ENCODE results near the gene CAMK2N2.

Gene CAMK2N2

DNA sequence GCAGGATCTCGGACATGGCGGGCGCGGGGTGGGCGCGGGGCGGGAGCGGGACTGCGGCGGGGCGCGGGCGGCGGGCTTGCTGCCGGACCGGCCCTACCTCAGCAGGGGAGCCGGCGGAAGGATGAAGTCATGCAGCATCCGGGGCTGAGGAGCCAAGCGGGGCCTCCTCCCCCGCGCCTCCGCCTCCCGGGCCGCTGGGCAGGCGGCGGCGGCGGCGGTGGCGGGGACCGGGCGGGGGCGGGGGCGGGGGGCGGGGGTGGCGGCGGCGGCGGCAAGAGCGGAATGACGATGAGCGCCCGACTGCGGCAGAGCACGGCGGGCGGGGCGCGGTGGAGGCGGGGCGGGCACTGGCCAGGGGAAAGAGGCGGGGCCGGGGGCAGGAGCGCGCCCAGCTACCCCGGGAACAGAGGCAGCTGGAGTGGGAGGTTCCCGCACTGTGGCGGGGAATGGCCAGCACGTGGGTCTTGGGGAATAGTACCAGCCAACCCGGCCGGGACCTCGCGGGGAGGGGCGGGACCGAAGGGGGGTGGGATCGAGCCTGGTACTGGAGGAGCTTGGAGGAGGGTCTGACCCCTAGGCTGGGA is at the start of gene CAMK2N2:
Gene CAMK2N2, minus strand, starts transcription at position 284 of the 584 bp plus-strand sequence. Its CDS starts 268 bp downstream, at position 16.
- TF ChIP-seq, protein P1, sequence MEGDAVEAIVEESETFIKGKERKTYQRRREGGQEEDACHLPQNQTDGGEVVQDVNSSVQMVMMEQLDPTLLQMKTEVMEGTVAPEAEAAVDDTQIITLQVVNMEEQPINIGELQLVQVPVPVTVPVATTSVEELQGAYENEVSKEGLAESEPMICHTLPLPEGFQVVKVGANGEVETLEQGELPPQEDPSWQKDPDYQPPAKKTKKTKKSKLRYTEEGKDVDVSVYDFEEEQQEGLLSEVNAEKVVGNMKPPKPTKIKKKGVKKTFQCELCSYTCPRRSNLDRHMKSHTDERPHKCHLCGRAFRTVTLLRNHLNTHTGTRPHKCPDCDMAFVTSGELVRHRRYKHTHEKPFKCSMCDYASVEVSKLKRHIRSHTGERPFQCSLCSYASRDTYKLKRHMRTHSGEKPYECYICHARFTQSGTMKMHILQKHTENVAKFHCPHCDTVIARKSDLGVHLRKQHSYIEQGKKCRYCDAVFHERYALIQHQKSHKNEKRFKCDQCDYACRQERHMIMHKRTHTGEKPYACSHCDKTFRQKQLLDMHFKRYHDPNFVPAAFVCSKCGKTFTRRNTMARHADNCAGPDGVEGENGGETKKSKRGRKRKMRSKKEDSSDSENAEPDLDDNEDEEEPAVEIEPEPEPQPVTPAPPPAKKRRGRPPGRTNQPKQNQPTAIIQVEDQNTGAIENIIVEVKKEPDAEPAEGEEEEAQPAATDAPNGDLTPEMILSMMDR (IDR thresholded peaks at IDR 0.05; ENCODE audit: low read length), result no peak
- TF ChIP-seq EZH2 (IDR thresholded peaks at IDR 0.05; ENCODE audit: borderline replicate concordance, low read length), result no peak
- H3K79me2 ChIP-seq (ENCODE audit: insufficient read depth, low read length), result no peaks in the 10 kb centered on the region
- H3K27me3 ChIP-seq (ENCODE audit: insufficient read depth, low read length), result peaks cover 10% of the 10 kb centered on the region; the same call in 1 of the 2 replicates
- no peaks in the 10 kb centered on the region for H4K20me1 ChIP-seq (ENCODE audit: insufficient read depth, low read length)
- peak within 1 kb of the TSS; percentile 62 for H3K4me3 ChIP-seq (ENCODE audit: low read depth, low read length, poor library complexity, severe bottlenecking)
- H3K9me3 ChIP-seq (ENCODE audit: low read length), result no peaks in the 10 kb centered on the region
- H3K4me2 ChIP-seq (ENCODE audit: low read length), result peak within 1 kb of the TSS; percentile 82
- H3K36me3 ChIP-seq (ENCODE audit: insufficient read depth, low read length), result no peaks in the 10 kb centered on the region; the same call in 1 of the 2 replicates
- no peaks in the 10 kb centered on the region for H3F3A ChIP-seq (ENCODE audit: insufficient read depth, low read length)
- peaks cover 12% of the 10 kb centered on the region for H3K4me1 ChIP-seq (ENCODE audit: insufficient read depth, low read length, severe bottlenecking)
- peak within 1 kb of the TSS; percentile 44; the same call in 1 of the 2 replicates for H3K9ac ChIP-seq (ENCODE audit: low read length)
- no peak within 1 kb of the TSS for H2AFZ ChIP-seq (ENCODE audit: low read length)
- no peak within 1 kb of the TSS for H3K27ac ChIP-seq (ENCODE audit: low read depth, low read length, poor library complexity, severe bottlenecking)
- H3K9me2 ChIP-seq (ENCODE audit: low read depth, low read length), result no peaks in the 10 kb centered on the region

DNA sequence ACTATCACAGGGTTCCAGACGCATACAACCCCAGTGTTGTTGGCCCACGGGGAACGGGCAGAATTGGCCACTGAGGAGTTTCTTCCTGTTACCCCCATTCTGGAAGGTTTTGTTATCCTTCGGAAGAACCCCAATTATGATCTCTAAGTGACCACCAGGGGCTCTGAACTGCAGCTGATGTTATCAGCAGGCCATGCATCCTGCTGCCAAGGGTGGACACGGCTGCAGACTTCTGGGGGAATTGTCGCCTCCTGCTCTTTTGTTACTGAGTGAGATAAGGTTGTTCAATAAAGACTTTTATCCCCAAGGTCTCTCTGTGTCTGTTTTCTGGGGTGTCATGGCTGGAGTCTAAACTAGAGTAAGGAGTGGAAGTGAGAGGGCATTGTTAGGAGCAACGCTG is 47.4 kb upstream of the CAMK2N2 start:
- H3K9me3 ChIP-seq (ENCODE audit: low read length), result no peaks in the 10 kb centered on the region
- H3K4me3 ChIP-seq (ENCODE audit: low read depth, low read length, poor library complexity, severe bottlenecking), result no peak overlapping the region
- H3F3A ChIP-seq (ENCODE audit: insufficient read depth, low read length), result 0 out of 2 replicates have a peak, but pooled peaks cover 4% of the 10 kb centered on the region
- H3K36me3 ChIP-seq (ENCODE audit: insufficient read depth, low read length), result peaks cover 62% of the 10 kb centered on the region
- no peaks in the 10 kb centered on the region for H3K9me2 ChIP-seq (ENCODE audit: low read depth, low read length)
- TF ChIP-seq, protein P1 (IDR thresholded peaks at IDR 0.05; ENCODE audit: low read length), result no peak
- TF ChIP-seq EZH2 (IDR thresholded peaks at IDR 0.05; ENCODE audit: borderline replicate concordance, low read length), result no peak
- no peaks in the 10 kb centered on the region for H3K79me2 ChIP-seq (ENCODE audit: insufficient read depth, low read length)
- H2AFZ ChIP-seq (ENCODE audit: low read length), result no peak overlapping the region
- H4K20me1 ChIP-seq (ENCODE audit: insufficient read depth, low read length), result no peaks in the 10 kb centered on the region
- H3K27me3 ChIP-seq (ENCODE audit: insufficient read depth, low read length), result no peaks in the 10 kb centered on the region
- H3K4me2 ChIP-seq (ENCODE audit: low read length), result no peak overlapping the region
- no peak overlapping the region for H3K27ac ChIP-seq (ENCODE audit: low read depth, low read length, poor library complexity, severe bottlenecking)
- H3K4me1 ChIP-seq (ENCODE audit: insufficient read depth, low read length, severe bottlenecking), result peaks cover under 1% of the 10 kb centered on the region
- H3K9ac ChIP-seq (ENCODE audit: low read length), result no peak overlapping the region

DNA sequence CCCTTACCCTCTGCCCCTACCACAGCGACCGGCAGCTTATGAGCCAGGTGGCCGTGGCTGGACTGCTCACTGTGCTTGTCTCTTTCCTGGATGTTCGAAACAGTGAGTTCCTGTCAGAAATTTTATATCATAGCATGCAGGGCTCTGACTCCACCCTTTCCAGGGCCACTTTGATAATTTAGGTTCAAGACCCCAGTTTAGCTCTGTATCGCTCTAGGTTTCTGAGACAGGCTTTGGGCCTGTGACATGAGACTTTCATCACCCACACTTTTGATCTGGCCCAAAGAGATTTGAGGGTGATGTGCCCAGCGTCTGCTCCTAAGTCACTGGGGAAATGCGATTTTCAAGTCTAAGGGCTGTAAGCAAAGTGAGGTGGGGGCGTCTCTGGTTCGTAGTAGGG is 46.6 kb upstream of the CAMK2N2 start:
- no peak overlapping the region for H2AFZ ChIP-seq (ENCODE audit: low read length)
- H3F3A ChIP-seq (ENCODE audit: insufficient read depth, low read length), result 0 out of 2 replicates have a peak, but pooled peaks cover 4% of the 10 kb centered on the region
- peaks cover 70% of the 10 kb centered on the region for H3K36me3 ChIP-seq (ENCODE audit: insufficient read depth, low read length)
- H3K4me3 ChIP-seq (ENCODE audit: low read depth, low read length, poor library complexity, severe bottlenecking), result no peak overlapping the region
- TF ChIP-seq EZH2 (IDR thresholded peaks at IDR 0.05; ENCODE audit: borderline replicate concordance, low read length), result no peak
- TF ChIP-seq, protein P1 (IDR thresholded peaks at IDR 0.05; ENCODE audit: low read length), result no peak
- no peaks in the 10 kb centered on the region for H3K27me3 ChIP-seq (ENCODE audit: insufficient read depth, low read length)
- no peak overlapping the region for H3K4me2 ChIP-seq (ENCODE audit: low read length)
- H3K27ac ChIP-seq (ENCODE audit: low read depth, low read length, poor library complexity, severe bottlenecking), result no peak overlapping the region
- H3K9me2 ChIP-seq (ENCODE audit: low read depth, low read length), result no peaks in the 10 kb centered on the region
- H3K9ac ChIP-seq (ENCODE audit: low read length), result no peak overlapping the region
- no peaks in the 10 kb centered on the region for H3K9me3 ChIP-seq (ENCODE audit: low read length)
- no peaks in the 10 kb centered on the region for H3K79me2 ChIP-seq (ENCODE audit: insufficient read depth, low read length)
- H4K20me1 ChIP-seq (ENCODE audit: insufficient read depth, low read length), result no peaks in the 10 kb centered on the region
- no peaks in the 10 kb centered on the region for H3K4me1 ChIP-seq (ENCODE audit: insufficient read depth, low read length, severe bottlenecking)

Data from OCI-LY1 (cell line).